ENCODE measurements around the gene SLCO3A1. TPM values are rescaled to one million over a fixed set of nuclear protein-coding genes. Genes with fewer than 3 reads are reported as not detected.

Gene SLCO3A1
- total and polyA plus RNA-seq, 10 donors: 7.5 to 79.5 (median 40.7) TPM

- Histone ChIP-seq H3K4me1 (peaks cover 25 to 92% (median 64%) of the 10 kb centered on the region in 6 donors), H3K36me3 (no peaks in the 10 kb centered on the region), H3K9me3 (no peaks in the 10 kb centered on the region), H3K4me3 (peak overlapping the region in 1 of 8 donors; percentile 45), H3K27me3 (replicated peaks in 1 of 7) (peaks cover 0 to 4% (median 0%) of the 10 kb centered on the region in 7 donors), H3K27ac (peak overlapping the region in 7 of 8 donors; percentile 66 to 86 (median 73))
- intact Hi-C loops (cut with DNase I; ENCODE audit: low total_unique reads): no loop called here
- no peak for DNase-seq
- 75 to 80% (median 75%) methylated on average over 9 of the region's 9 CpGs for WGBS, 5 donors
- TF ChIP-seq POLR2A (IDR thresholded peaks at IDR 0.05) (no peak), CTCF (IDR thresholded peaks at IDR 0.05 in 8 of 11, conservative IDR thresholded peaks at IDR 0.05 in 3 of 11) (no peak), POLR2AphosphoS5 (IDR thresholded peaks at IDR 0.05) (no peak)
These were observed 88.6 kb downstream of the SLCO3A1 start for GRCh38 chr15:91941871-91942658.

GRCh38 chr15:91942720-91943394 is 89.3 kb downstream of the SLCO3A1 start:
- TF ChIP-seq POLR2A (IDR thresholded peaks at IDR 0.05): no peak
- TF ChIP-seq POLR2AphosphoS5 (IDR thresholded peaks at IDR 0.05): peak in 1 of 3 donors; percentile 77
- WGBS, 5 donors: 22 to 32% (median 23%) methylated on average over 9 of the region's 9 CpGs
- Histone ChIP-seq H3K4me1 (peaks cover 32 to 92% (median 68%) of the 10 kb centered on the region in 6 donors), H3K9me3 (no peaks in the 10 kb centered on the region), H3K4me3 (peak overlapping the region in 2 of 8 donors; percentile 6 to 45), H3K36me3 (no peaks in the 10 kb centered on the region), H3K27me3 (replicated peaks in 1 of 7) (peaks cover 0 to 6% (median 0%) of the 10 kb centered on the region in 7 donors), H3K27ac (peak overlapping the region in 7 of 8 donors; percentile 66 to 86 (median 73))
- no peak for DNase-seq
- intact Hi-C loops (cut with DNase I; ENCODE audit: low total_unique reads): no loop called here

GRCh38 chr15:91944331-91944730 is 90.8 kb downstream of the SLCO3A1 start:
- Histone ChIP-seq H3K4me3 (no peak overlapping the region), H3K27ac (peak overlapping the region in 6 of 8 donors; percentile 8 to 86 (median 74)), H3K36me3 (no peaks in the 10 kb centered on the region), H3K4me1 (peaks cover 37 to 100% (median 77%) of the 10 kb centered on the region in 6 donors), H3K9me3 (no peaks in the 10 kb centered on the region), H3K27me3 (replicated peaks in 1 of 7) (peaks cover 0 to 10% (median 0%) of the 10 kb centered on the region in 7 donors)
- no peak for TF ChIP-seq POLR2AphosphoS5 (IDR thresholded peaks at IDR 0.05)
- no peak for TF ChIP-seq CTCF (IDR thresholded peaks at IDR 0.05 in 8 of 11, conservative IDR thresholded peaks at IDR 0.05 in 3 of 11)
- TF ChIP-seq POLR2A (IDR thresholded peaks at IDR 0.05): no peak
- intact Hi-C loops (cut with DNase I; ENCODE audit: low total_unique reads): no loop called here
- WGBS, 5 donors: 67 to 84% (median 72%) methylated on average over 6 of the region's 6 CpGs
- no peak for DNase-seq

- H3K27ac ChIP-seq: peak overlapping the region in 5 of 8 donors; percentile 9 to 86 (median 80)
- TF ChIP-seq POLR2A (IDR thresholded peaks at IDR 0.05) (no peak), POLR2AphosphoS5 (IDR thresholded peaks at IDR 0.05) (no peak)
- peaks cover 37 to 100% (median 75%) of the 10 kb centered on the region in 6 donors for H3K4me1 ChIP-seq
- intact Hi-C loops (cut with DNase I; ENCODE audit: low total_unique reads): no loop called here
- WGBS, 5 donors: 87 to 94% (median 91%) methylated on average over 6 of the region's 6 CpGs
- no peak for DNase-seq
- H3K36me3 ChIP-seq: no peaks in the 10 kb centered on the region
- H3K27me3 ChIP-seq (replicated peaks in 1 of 7): peaks cover 0 to 10% (median 0%) of the 10 kb centered on the region in 7 donors
- no peaks in the 10 kb centered on the region for H3K9me3 ChIP-seq
- H3K4me3 ChIP-seq: no peak overlapping the region
These were observed 91.9 kb downstream of the SLCO3A1 start for GRCh38 chr15:91945385-91945784.
